ENCODE data around the gene STBD1.

Gene STBD1

DNA sequence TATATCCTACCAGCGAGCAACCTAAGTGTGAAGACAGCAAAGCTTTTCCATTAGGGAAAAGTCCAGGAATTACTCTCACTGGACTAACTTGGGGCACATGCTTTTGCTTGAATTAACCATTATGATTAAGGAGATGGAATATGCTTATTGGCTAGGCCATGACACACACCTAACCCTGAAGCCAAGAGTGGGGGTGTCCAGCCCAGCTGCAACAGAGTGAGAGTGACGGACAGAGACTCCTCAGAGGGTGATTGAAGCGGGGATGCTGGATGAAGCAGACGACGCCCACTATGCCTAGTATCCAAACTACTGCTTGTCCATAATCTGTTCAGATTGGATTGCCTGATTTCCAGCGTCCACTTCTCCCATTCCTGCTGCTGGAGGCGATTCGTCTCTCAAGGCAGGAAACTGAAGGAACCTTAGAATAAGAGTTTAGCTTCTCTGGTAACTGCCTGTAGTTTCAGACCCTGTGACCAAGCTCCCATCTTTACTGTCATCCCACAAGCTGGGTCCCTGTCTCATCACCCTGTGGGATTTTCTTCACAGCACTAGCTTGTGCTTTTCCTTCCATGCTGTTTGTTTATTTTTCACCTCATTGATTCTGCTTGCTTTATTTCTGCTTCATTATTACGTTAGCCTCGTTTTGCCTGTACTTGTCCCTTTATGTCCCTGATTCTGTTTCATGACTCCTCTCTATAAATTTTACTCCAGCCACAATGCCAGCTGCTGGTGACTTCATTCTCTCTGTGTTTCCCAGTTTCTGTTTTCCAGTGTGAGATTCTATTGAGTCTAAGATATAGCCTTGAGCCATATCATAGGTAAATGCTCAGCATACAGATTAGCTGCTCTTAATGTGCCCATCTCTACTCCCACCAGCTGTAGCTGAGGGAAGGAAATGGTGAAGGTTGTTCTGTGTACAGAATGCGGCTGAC, 36.0 kb upstream of the STBD1 start:
- Histone ChIP-seq H3K36me3 (ENCODE audit: insufficient read depth, low read length) (no peaks in the 10 kb centered on the region), H3K4me2 (ENCODE audit: insufficient read depth, low read length) (no peak overlapping the region), H3K27me3 (ENCODE audit: insufficient read depth, low read length, poor library complexity) (no peaks in the 10 kb centered on the region), H2AFZ (ENCODE audit: low read depth, low read length) (no peak overlapping the region), H3K9ac (ENCODE audit: low read depth, low read length) (no peak overlapping the region), H3K4me3 (ENCODE audit: low read depth in 1 of 2, low read length in 2 of 2) (no peak overlapping the region), H3K4me1 (ENCODE audit: insufficient read depth, low read length) (no peaks in the 10 kb centered on the region), H4K20me1 (ENCODE audit: insufficient read depth, low read length) (no peaks in the 10 kb centered on the region), H3K9me3 (ENCODE audit: insufficient read depth, low read length, severe bottlenecking) (no peaks in the 10 kb centered on the region), H3K27ac (ENCODE audit: low read length) (no peak overlapping the region), H3K79me2 (ENCODE audit: insufficient read depth, low read length) (no peaks in the 10 kb centered on the region)
- ATAC-seq (ENCODE audit: insufficient read depth, low read depth) (no peak), DNase-seq (no peak)
- TF ChIP-seq, protein P1, sequence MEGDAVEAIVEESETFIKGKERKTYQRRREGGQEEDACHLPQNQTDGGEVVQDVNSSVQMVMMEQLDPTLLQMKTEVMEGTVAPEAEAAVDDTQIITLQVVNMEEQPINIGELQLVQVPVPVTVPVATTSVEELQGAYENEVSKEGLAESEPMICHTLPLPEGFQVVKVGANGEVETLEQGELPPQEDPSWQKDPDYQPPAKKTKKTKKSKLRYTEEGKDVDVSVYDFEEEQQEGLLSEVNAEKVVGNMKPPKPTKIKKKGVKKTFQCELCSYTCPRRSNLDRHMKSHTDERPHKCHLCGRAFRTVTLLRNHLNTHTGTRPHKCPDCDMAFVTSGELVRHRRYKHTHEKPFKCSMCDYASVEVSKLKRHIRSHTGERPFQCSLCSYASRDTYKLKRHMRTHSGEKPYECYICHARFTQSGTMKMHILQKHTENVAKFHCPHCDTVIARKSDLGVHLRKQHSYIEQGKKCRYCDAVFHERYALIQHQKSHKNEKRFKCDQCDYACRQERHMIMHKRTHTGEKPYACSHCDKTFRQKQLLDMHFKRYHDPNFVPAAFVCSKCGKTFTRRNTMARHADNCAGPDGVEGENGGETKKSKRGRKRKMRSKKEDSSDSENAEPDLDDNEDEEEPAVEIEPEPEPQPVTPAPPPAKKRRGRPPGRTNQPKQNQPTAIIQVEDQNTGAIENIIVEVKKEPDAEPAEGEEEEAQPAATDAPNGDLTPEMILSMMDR (IDR thresholded peaks at IDR 0.05; ENCODE audit: borderline replicate concordance, extremely low read depth, low read length, poor library complexity, severe bottlenecking): no peak
- TF ChIP-seq EZH2 (IDR thresholded peaks at IDR 0.05; ENCODE audit: borderline replicate concordance, low read depth, low read length, severe bottlenecking): no peak

DNA sequence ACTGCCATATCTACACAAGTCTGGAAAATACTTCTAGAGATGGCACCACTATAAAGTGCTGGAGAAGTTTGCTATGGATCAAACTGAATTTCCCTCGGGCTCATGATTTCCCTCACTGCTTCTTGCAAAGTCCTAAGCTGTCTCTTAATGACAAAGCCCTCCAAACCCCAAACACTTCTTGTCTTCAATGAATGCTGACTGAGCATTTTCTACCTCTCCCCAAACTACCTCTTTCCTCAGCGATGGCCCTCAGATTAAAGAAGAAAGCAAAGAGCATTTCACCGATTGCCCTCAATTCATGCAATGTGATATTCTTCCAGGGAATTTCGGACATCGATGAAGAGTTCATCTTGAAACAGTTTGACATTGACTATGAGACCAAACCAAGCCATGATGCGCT, 35.3 kb upstream of the STBD1 start:
- no peaks in the 10 kb centered on the region for H3K27me3 ChIP-seq (ENCODE audit: insufficient read depth, low read length, poor library complexity)
- H3K4me3 ChIP-seq (ENCODE audit: low read depth in 1 of 2, low read length in 2 of 2): no peak overlapping the region
- no peaks in the 10 kb centered on the region for H3K4me1 ChIP-seq (ENCODE audit: insufficient read depth, low read length)
- DNase-seq (no peak), ATAC-seq (ENCODE audit: insufficient read depth, low read depth) (no peak)
- H3K36me3 ChIP-seq (ENCODE audit: insufficient read depth, low read length): no peaks in the 10 kb centered on the region
- H3K4me2 ChIP-seq (ENCODE audit: insufficient read depth, low read length): no peak overlapping the region
- H2AFZ ChIP-seq (ENCODE audit: low read depth, low read length): no peak overlapping the region
- H4K20me1 ChIP-seq (ENCODE audit: insufficient read depth, low read length): no peaks in the 10 kb centered on the region
- no peaks in the 10 kb centered on the region for H3K79me2 ChIP-seq (ENCODE audit: insufficient read depth, low read length)
- no peak overlapping the region for H3K9ac ChIP-seq (ENCODE audit: low read depth, low read length)
- TF ChIP-seq EZH2 (IDR thresholded peaks at IDR 0.05; ENCODE audit: borderline replicate concordance, low read depth, low read length, severe bottlenecking): no peak
- TF ChIP-seq, protein P1 (IDR thresholded peaks at IDR 0.05; ENCODE audit: borderline replicate concordance, extremely low read depth, low read length, poor library complexity, severe bottlenecking): no peak
- no peak overlapping the region for H3K27ac ChIP-seq (ENCODE audit: low read length)
- H3K9me3 ChIP-seq (ENCODE audit: insufficient read depth, low read length, severe bottlenecking): no peaks in the 10 kb centered on the region

DNA sequence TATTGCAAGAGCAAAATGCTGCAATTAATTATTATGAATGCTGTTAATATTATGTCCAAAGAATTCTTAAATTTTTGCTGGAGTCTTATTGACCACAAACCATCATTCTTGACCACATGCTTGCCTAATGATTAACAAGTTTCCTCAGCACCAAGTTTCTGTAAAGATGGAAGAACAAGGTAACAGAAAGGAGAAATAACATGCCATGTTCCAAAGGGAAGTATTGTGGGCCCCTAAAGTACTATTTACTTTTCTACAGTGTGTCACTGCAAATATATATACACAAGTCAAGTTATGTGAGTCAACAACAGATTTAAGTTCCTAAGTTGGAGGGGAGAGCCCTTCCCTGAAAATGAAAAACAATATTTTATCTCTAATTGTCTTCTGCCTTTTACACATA, 34.5 kb upstream of the STBD1 start:
- Histone ChIP-seq H3K27ac (ENCODE audit: low read length) (no peak overlapping the region), H3K79me2 (ENCODE audit: insufficient read depth, low read length) (no peaks in the 10 kb centered on the region), H3K4me3 (ENCODE audit: low read depth in 1 of 2, low read length in 2 of 2) (no peak overlapping the region), H3K4me2 (ENCODE audit: insufficient read depth, low read length) (no peak overlapping the region), H3K9ac (ENCODE audit: low read depth, low read length) (no peak overlapping the region), H4K20me1 (ENCODE audit: insufficient read depth, low read length) (no peaks in the 10 kb centered on the region), H3K27me3 (ENCODE audit: insufficient read depth, low read length, poor library complexity) (no peaks in the 10 kb centered on the region), H3K4me1 (ENCODE audit: insufficient read depth, low read length) (no peaks in the 10 kb centered on the region), H3K9me3 (ENCODE audit: insufficient read depth, low read length, severe bottlenecking) (no peaks in the 10 kb centered on the region), H2AFZ (ENCODE audit: low read depth, low read length) (no peak overlapping the region), H3K36me3 (ENCODE audit: insufficient read depth, low read length) (no peaks in the 10 kb centered on the region)
- ATAC-seq (ENCODE audit: insufficient read depth, low read depth) (no peak), DNase-seq (no peak)
- TF ChIP-seq EZH2 (IDR thresholded peaks at IDR 0.05; ENCODE audit: borderline replicate concordance, low read depth, low read length, severe bottlenecking): no peak
- TF ChIP-seq, protein P1 (IDR thresholded peaks at IDR 0.05; ENCODE audit: borderline replicate concordance, extremely low read depth, low read length, poor library complexity, severe bottlenecking): no peak

Measured in DND-41 (cell line).